ENCODE results near the gene TBCEL. TPM values are rescaled to one million over a fixed set of nuclear protein-coding genes. Genes with fewer than 3 reads are reported as not detected.
A peak's percentile ranks its signal among the peaks of the same experiment; 100 is the strongest.
"Not testable (repeated sequence)": the region's sequence is repeated elsewhere in the genome, so short reads cannot be mapped to it uniquely, and the experiment has no call there.

The TBCEL gene
- total RNA-seq, 4 donors from 2014 or later = 12.1 to 87.5 (median 35.6) TPM

- Histone ChIP-seq H3K4me3 (no peak overlapping the region), H3K9me3 (no peaks in the 10 kb centered on the region), H3K27ac (no peak overlapping the region), H3K4me1 (peaks cover 0 to 6% of the 10 kb centered on the region in 2 donors), H3K36me3 (no peaks in the 10 kb centered on the region), H3K27me3 (no peaks in the 10 kb centered on the region)
- no peak for DNase-seq
- intact Hi-C loops (cut with DNase I; ENCODE audit: low total_unique reads) = no loop called here
- TF ChIP-seq POLR2A (IDR thresholded peaks at IDR 0.05) (no peak), CTCF (IDR thresholded peaks at IDR 0.05) (no peak)
Measured at GRCh38 chr11:121109916-121110586, 86.1 kb downstream of the TBCEL start.

- H3K27ac ChIP-seq = no peak overlapping the region
- no peaks in the 10 kb centered on the region for H3K27me3 ChIP-seq
- intact Hi-C loops (cut with DNase I; ENCODE audit: low total_unique reads) = no loop called here
- H3K9me3 ChIP-seq = no peaks in the 10 kb centered on the region
- H3K4me3 ChIP-seq = no peak overlapping the region
- H3K4me1 ChIP-seq = peaks cover 0 to 2% of the 10 kb centered on the region in 2 donors
- H3K36me3 ChIP-seq = no peaks in the 10 kb centered on the region
- no peak for DNase-seq
- TF ChIP-seq CTCF (IDR thresholded peaks at IDR 0.05) (no peak), POLR2A (IDR thresholded peaks at IDR 0.05) (no peak)
Measured at GRCh38 chr11:121110871-121111724, 87.2 kb downstream of the TBCEL start.

- Histone ChIP-seq H3K4me1 (no peaks in the 10 kb centered on the region), H3K4me3 (no peak overlapping the region), H3K27me3 (no peaks in the 10 kb centered on the region), H3K36me3 (no peaks in the 10 kb centered on the region), H3K27ac (no peak overlapping the region), H3K9me3 (no peaks in the 10 kb centered on the region)
- intact Hi-C loops (cut with DNase I; ENCODE audit: low total_unique reads) = no loop called here
- TF ChIP-seq CTCF (IDR thresholded peaks at IDR 0.05) (peak; percentile 55 to 66 (median 58)), POLR2A (IDR thresholded peaks at IDR 0.05) (no peak)
- DNase-seq = peak; percentile 54 to 57
Measured at GRCh38 chr11:121112498-121113455, 88.9 kb downstream of the TBCEL start.

GRCh38 chr11:121113611-121114010, 89.7 kb downstream of the TBCEL start:
- H3K4me3 ChIP-seq = no peak overlapping the region
- no peak for TF ChIP-seq POLR2A (IDR thresholded peaks at IDR 0.05)
- TF ChIP-seq CTCF (IDR thresholded peaks at IDR 0.05) = no peak
- H3K27me3 ChIP-seq = no peaks in the 10 kb centered on the region
- H3K4me1 ChIP-seq = no peaks in the 10 kb centered on the region
- H3K27ac ChIP-seq = no peak overlapping the region
- intact Hi-C loops (cut with DNase I; ENCODE audit: low total_unique reads) = no loop called here
- no peaks in the 10 kb centered on the region for H3K36me3 ChIP-seq
- DNase-seq = no peak
- no peaks in the 10 kb centered on the region for H3K9me3 ChIP-seq

- H3K27me3 ChIP-seq; H3K9me3 ChIP-seq; H3K36me3 ChIP-seq; intact Hi-C loops (cut with DNase I; ENCODE audit: low total_unique reads); H3K27ac ChIP-seq; H3K4me1 ChIP-seq; DNase-seq; H3K4me3 ChIP-seq: not testable (repeated sequence)
Measured at GRCh38 chr11:121115024-121115423, 91.1 kb downstream of the TBCEL start.
